ENCODE data around the gene LATS2. TPM values are rescaled to one million over a fixed set of nuclear protein-coding genes. Genes with fewer than 3 reads are reported as not detected.

Gene LATS2
- total and polyA plus RNA-seq, 2 of the 8 experiments (the other 6 are each of a cell fraction or from before 2014, with no cell fraction given): 8.3 to 26.2 TPM

GRCh38 chr13:21022056-21022979 is 39.1 kb downstream of the LATS2 start (continued):
- TF ChIP-seq CHD7 (IDR thresholded peaks at IDR 0.05; ENCODE audit: insufficient replicate concordance, low read length) (no peak), EP300 (IDR thresholded peaks at IDR 0.05; ENCODE audit: borderline replicate concordance in 1 of 2, low read depth in 2 of 2, low read length in 2 of 2) (no peak), RBBP5 (IDR thresholded peaks at IDR 0.05; ENCODE audit: borderline replicate concordance, low read depth, low read length) (no peak), CHD1 (IDR thresholded peaks at IDR 0.05; ENCODE audit: low read depth, low read length) (no peak), MAX (IDR thresholded peaks at IDR 0.05) (no peak), BACH1 (IDR thresholded peaks at IDR 0.05; ENCODE audit: low read length) (no peak), GABPA (IDR thresholded peaks at IDR 0.05; ENCODE audit: borderline replicate concordance, insufficient read depth, low read length) (no peak)
